ENCODE data around the gene COG3.

The COG3 gene

DNA sequence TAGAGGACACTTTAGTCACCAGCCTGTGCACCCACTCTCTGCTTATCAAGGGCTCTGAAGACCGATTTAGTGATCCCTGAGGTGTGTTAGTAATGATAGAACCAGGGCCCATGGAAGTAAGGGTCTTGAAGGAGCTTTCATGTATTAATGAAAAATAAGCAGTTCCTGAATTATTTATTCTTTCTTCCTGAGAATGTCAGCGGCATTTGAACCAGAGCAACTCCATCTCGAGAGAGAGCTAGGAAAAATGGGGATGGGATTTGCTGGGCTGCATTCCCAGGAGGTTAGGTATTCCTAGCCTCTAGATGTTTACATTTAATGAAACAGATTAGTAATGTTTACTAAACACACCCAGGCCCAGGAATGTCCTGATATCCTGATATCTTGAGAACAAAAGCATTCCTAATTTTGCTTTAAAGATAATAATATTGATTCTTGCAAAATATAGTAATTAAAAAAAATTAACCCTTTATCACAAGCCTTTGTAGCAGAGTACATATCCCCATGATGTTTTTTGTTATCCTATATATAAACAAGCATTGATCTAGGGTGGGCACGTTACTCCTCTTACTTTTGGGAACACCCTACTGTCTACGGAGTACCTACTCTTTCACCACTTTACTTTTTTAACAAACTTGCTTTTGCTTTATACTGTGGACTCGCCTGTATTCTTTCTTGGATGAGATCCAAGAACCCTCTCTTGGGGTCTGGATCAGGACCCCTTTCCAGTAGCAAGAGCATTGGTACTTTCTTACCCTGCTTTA lies 63.1 kb downstream of the COG3 start:
- TF ChIP-seq ZFX (IDR thresholded peaks at IDR 0.05), result no peak
- TF ChIP-seq, protein P1, sequence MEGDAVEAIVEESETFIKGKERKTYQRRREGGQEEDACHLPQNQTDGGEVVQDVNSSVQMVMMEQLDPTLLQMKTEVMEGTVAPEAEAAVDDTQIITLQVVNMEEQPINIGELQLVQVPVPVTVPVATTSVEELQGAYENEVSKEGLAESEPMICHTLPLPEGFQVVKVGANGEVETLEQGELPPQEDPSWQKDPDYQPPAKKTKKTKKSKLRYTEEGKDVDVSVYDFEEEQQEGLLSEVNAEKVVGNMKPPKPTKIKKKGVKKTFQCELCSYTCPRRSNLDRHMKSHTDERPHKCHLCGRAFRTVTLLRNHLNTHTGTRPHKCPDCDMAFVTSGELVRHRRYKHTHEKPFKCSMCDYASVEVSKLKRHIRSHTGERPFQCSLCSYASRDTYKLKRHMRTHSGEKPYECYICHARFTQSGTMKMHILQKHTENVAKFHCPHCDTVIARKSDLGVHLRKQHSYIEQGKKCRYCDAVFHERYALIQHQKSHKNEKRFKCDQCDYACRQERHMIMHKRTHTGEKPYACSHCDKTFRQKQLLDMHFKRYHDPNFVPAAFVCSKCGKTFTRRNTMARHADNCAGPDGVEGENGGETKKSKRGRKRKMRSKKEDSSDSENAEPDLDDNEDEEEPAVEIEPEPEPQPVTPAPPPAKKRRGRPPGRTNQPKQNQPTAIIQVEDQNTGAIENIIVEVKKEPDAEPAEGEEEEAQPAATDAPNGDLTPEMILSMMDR (conservative IDR thresholded peaks at IDR 0.05), result no peak
- H3K27ac ChIP-seq, result no peak overlapping the region; the same call in 1 of the 2 replicates

DNA sequence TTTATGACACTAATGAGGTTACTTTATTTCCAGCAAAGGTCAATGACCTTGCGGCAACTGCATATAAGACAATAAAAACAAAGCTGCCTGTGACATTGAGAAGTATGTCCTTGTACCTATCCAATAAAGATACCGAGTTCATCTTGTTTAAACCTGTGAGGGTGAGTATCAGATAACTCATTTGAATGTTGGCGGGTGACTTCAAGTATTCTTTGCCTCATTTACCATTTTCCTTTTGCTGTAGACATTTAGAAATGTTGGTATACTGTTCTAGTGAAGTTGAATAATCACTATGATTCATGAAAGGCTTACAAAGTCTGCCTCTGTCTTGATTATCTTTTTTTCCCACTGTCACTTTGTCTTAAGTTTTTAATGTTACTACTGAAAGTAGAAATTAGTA lies 65.0 kb downstream of the COG3 start:
- no peak for TF ChIP-seq ZFX (IDR thresholded peaks at IDR 0.05)
- TF ChIP-seq, protein P1 (conservative IDR thresholded peaks at IDR 0.05), result no peak
- no peak overlapping the region for H3K27ac ChIP-seq

DNA sequence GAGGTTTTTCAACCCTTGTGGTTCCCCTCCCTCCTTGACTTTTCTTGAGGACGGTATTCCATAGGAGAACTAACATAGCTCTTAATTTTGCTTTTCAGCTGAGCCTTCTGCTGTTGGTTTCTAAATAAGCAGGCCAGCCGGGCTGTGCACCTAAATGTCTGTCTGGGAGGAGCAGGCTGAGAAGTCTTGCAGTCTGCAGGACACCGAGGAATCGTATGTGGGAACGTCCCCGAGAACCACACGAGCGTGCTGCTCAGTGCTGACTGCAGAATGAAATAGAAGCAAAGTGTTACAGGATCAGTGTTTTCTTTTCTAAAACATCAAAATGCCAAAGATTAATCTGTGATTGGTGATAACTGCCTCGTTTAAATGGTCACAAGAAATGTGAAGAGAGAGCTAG lies 69.9 kb downstream of the COG3 start:
- no peak overlapping the region for H3K27ac ChIP-seq
- no peak for TF ChIP-seq ZFX (IDR thresholded peaks at IDR 0.05)

DNA sequence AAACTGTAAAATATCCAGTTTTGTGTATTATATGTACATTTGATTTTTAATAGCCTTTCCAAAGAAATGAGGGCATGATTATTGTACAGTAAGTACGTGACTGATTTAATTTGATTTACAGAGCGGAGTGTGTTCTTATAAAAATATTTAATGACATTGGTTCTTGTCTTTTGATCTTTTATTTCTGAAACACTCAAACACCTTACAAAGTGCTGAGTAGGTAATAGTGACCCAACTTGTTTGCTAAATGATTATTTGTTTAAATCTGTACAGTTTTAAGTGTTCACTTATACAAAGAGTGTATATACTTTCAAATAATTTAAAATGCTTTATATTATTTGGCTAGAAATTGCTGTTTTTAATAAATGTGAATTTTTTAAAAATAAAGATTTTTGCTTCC lies 71.5 kb downstream of the COG3 start:
- no peak for TF ChIP-seq ZFX (IDR thresholded peaks at IDR 0.05)
- TF ChIP-seq, protein P1 (conservative IDR thresholded peaks at IDR 0.05), result no peak
- no peak overlapping the region for H3K27ac ChIP-seq

DNA sequence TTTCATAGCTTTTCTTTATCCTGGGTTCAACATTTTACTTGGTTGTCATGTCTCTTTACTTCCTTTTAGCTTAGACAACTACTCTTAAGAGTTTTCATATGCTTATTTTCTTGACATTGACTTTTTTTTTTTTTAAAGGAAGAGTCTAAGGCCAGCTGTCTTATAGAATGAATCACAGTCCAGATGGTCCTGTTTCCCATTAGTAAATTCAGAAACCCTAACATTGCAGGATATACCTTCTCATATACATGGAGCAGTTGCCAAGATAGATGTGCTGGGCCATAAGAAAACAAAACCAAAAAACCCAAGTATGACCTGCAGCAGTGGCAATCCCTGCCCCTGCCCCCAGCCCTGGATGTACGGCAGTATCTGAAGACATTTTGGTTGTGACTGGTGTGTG lies 72.8 kb downstream of the COG3 start:
- TF ChIP-seq, protein P1 (conservative IDR thresholded peaks at IDR 0.05), result no peak
- no peak for TF ChIP-seq ZFX (IDR thresholded peaks at IDR 0.05)
- no peak overlapping the region for H3K27ac ChIP-seq

DNA sequence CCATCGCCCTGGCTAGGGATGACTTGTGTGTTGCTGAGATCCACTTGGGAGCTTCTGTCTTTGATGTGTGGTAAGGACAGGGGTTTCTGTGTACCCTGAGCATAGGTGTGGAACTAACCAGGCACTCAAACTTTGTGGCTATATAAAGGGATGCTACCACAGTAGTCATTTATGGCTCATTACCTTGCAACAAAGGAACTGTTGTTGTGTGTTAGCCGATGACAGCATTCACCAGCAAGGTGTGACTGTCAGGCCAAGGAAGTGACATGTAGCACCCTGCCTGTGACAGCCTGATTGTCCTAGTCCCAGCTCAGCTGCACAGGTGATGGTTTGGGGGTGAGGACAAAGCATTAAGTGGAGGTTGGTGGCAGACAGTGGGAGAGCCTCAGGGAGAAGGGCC lies 73.6 kb downstream of the COG3 start:
- H3K27ac ChIP-seq, result no peak overlapping the region
- TF ChIP-seq, protein P1 (conservative IDR thresholded peaks at IDR 0.05), result no peak
- TF ChIP-seq ZFX (IDR thresholded peaks at IDR 0.05), result no peak

DNA sequence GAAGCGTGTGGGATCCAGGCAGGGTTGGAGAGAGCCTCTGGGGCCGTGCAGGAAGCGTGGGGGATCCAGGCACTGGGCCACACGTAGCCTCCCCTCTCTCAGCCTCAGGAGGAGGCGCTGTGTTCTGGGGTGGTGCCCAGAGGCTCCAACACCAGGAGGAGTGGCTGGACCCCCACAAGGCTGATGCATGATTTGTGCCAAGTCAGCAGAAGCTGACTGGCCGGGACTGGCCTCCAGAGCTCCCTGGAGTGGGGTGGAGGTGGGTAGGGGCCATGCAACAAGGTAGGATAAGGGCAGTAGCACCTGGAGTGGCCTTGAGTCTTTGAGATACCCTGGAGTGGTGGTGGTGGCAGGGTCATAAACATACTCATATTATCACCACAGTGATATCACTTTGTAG lies 75.5 kb downstream of the COG3 start:
- no peak overlapping the region for H3K27ac ChIP-seq
- TF ChIP-seq, protein P1 (conservative IDR thresholded peaks at IDR 0.05), result no peak
- no peak for TF ChIP-seq ZFX (IDR thresholded peaks at IDR 0.05)

DNA sequence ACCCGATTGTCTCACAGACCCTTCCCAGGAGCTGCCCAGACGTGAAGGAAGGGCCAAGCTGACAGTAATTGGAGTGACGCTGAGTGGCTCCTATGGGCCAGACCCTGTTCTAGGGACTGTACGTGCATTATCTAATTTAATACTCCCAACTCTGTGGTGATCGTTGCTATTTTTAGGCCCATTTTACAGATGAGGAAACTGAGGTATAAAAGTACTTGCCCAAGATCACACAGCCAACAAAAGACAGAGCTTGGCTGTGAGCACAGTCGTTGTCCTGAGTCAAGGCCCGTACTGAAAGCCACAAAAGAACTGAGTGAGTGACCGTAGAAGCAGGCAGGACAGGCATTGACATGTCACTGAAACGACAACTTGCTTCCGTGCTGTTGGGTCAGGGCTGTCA lies 76.1 kb downstream of the COG3 start:
- H3K27ac ChIP-seq, result no peak overlapping the region
- TF ChIP-seq ZFX (IDR thresholded peaks at IDR 0.05), result no peak
- TF ChIP-seq, protein P1 (conservative IDR thresholded peaks at IDR 0.05), result no peak

Measured in C4-2B (cell line).